HEK293 (cell line): ENCODE measurements around the gene AP3S2.

Source experiments
- CTCF ChIA-PET: fragments of 350-600 bp; formaldehyde crosslinking; extraction: SDS; loops from one replicate; lab custom pipeline; 2021; ENCODE audit warnings: antibody characterized with exemption; lab: Yijun Ruan, JAX
- POLR2A ChIA-PET: fragments of 300-600 bp; formaldehyde crosslinking; extraction: SDS; loops from one replicate; lab custom pipeline; 2020; ENCODE audit warnings: antibody characterized with exemption, inconsistent platforms; lab: Yijun Ruan, JAX
- H3K27ac ChIP-seq: fragments of 200-500 bp; sonication (Bioruptor generic); 2 replicates; pipeline ENCODE4 v1.5.1; 2014; ENCODE audit warnings: low read depth, low read length, control low read depth, inconsistent platforms; ENCODE audit errors: extremely low read depth
- H3K36me3 ChIP-seq, 2 experiments: fragments of 200-500 bp in 1 of 2; sonication (Bioruptor generic) in 1 of 2; 1 replicate in 1 of 2; 2 replicates in 1 of 2; pipeline ENCODE4 v1.5.1; 2014 to 2017; ENCODE audit warnings: inconsistent platforms in 2 of 2, low read length in 2 of 2; ENCODE audit not compliant: control insufficient read depth in 2 of 2, insufficient read depth in 1 of 2
- H3K4me1 ChIP-seq: fragments of 200-500 bp; sonication (Bioruptor generic); 2 replicates; pipeline ENCODE4 v1.5.1; 2014; ENCODE audit warnings: mild to moderate bottlenecking, low read length, inconsistent platforms; ENCODE audit not compliant: control insufficient read depth, insufficient read depth
- H3K4me3 ChIP-seq: 2 replicates; pipeline ENCODE4 v1.5.1; 2011; ENCODE audit warnings: low read depth, mild to moderate bottlenecking, control low read depth, low read length, moderate library complexity
- H3K9me3 ChIP-seq: fragments of 200-500 bp; sonication (Bioruptor generic); 2 replicates; pipeline ENCODE4 v1.5.1; 2014; ENCODE audit warnings: low read depth, low read length, inconsistent platforms; ENCODE audit not compliant: control insufficient read depth, insufficient read depth
- ZBTB8A ChIP-seq: fragments of 450-650 bp; formaldehyde crosslinking; IDR thresholded peaks from 2 replicates; pipeline ENCODE4 v1.5.1; 2016; ENCODE audit warnings: missing biosample characterization, missing genetic modification characterization
- ZFHX2 ChIP-seq: fragments of 450-650 bp; formaldehyde crosslinking; conservative IDR thresholded peaks from 2 replicates; pipeline ENCODE4 v1.5.1; 2016; ENCODE audit warnings: missing biosample characterization, missing genetic modification characterization
- ZFP3 ChIP-seq: fragments of 450-650 bp; formaldehyde crosslinking; IDR thresholded peaks from 2 replicates; pipeline ENCODE4 v1.5.1; 2016; ENCODE audit warnings: low read depth, missing biosample characterization, missing genetic modification characterization
- ZIC2 ChIP-seq: fragments of 450-650 bp; formaldehyde crosslinking; IDR thresholded peaks from 2 replicates; pipeline ENCODE4 v1.5.1; 2016; ENCODE audit warnings: missing biosample characterization, missing genetic modification characterization
- ZNF214 ChIP-seq: fragments of 450-650 bp; formaldehyde crosslinking; IDR thresholded peaks from 2 replicates; pipeline ENCODE4 v1.5.1; 2017; ENCODE audit warnings: missing biosample characterization, mild to moderate bottlenecking, missing genetic modification characterization, borderline replicate concordance
- ZNF341 ChIP-seq: fragments of 450-650 bp; formaldehyde crosslinking; IDR thresholded peaks from 2 replicates; pipeline ENCODE4; 2016; ENCODE audit warnings: low read depth, missing biosample characterization, missing genetic modification characterization
- ZNF416 ChIP-seq: fragments of 450-650 bp; formaldehyde crosslinking; IDR thresholded peaks from 2 replicates; pipeline ENCODE4 v1.5.1; 2016; ENCODE audit warnings: missing biosample characterization, missing genetic modification characterization
- TF ChIP-seq, protein P1 (sequence below): fragments of 450-650 bp; formaldehyde crosslinking; IDR thresholded peaks from 2 replicates; pipeline ENCODE4 v1.5.1; 2017; ENCODE audit warnings: missing biosample characterization, missing genetic modification characterization
- TF ChIP-seq, protein P2 (sequence below): fragments of 450-650 bp; formaldehyde crosslinking; IDR thresholded peaks from 2 replicates; pipeline ENCODE4 v1.5.1; 2016; ENCODE audit warnings: missing biosample characterization, missing genetic modification characterization
- TF ChIP-seq, protein P3 (sequence below): fragments of 450-650 bp; formaldehyde crosslinking; IDR thresholded peaks from 2 replicates; pipeline ENCODE4 v1.5.1; 2016; ENCODE audit warnings: missing biosample characterization, missing genetic modification characterization, borderline replicate concordance

AP3S2 gene

DNA sequence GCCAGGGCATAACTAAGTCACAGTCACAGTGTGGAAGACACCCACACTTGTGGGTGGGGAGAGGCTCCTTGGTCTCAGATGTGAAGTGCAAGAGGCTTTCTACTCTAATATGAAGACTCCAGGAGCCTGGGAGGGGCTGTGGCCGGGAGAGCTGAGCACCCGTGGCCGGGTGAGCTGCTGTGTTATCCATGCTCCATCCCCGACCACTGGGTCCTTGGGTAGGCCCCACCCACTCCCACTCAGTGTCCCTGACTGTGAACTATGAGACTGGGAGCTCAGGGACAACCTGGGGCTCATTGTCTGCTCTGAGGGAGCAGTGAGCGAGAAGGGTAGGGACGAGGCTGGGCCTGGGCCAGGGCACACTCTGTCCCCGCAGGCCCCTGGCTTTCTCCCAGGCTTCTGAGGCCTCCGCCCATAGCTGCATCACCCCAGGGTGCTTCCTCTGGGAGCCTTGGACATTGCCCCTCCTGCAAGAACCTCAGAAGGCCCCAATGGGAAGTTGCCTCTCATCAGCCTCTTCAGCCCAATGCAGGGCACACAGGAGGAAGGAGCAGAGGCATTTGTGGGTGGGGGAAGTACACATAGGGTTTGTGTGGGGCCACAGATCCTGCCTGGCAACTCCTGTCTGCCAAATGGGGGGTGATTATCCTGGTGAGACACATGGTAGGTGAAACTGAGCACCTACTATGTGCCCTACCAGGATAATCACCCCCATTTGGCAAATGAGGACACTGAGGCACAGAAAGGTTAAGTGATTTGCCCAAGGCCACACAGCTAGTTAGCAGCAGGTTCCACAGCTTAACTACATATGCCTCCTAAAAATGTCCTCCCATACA, 81.6 kb downstream of the AP3S2 start:
- H3K27ac ChIP-seq = no peak overlapping the region
- ChIA-PET POLR2A (interaction anchor here (0.6 kb wide), 1 partner anchor 292 kb away, joined by 4 read pairs; no protein-coding TSS in a partner anchor), CTCF (interaction anchor here (0.9 kb wide), 1 partner anchor 63 kb away, joined by 3 read pairs; no protein-coding TSS in a partner anchor)

DNA sequence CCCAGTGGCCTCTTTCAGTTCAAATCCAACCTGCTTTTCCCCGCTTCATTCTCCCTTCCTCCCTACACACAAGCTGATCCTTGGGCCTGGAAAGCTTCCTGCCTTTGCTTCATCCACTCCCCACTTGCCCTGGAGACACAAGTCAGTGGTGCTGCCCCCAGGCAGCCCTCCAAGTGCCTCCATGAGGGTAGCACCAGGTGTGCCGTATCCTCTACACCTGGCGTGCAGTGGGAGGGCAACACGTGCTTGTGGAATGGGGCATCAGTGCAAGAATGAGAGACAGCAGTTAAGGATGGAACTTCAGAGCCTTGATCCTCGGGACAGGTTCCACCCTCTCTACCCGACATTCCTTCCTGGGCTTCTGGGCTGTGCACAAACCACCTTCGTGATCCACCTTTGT, 83.0 kb downstream of the AP3S2 start:
- H3K4me3 ChIP-seq = no peak overlapping the region
- H3K9me3 ChIP-seq = no peaks in the 10 kb centered on the region
- H3K4me1 ChIP-seq = no peaks in the 10 kb centered on the region; the same call in 1 of the 2 replicates
- no peaks in the 10 kb centered on the region for H3K36me3 ChIP-seq
- TF ChIP-seq, protein P1, sequence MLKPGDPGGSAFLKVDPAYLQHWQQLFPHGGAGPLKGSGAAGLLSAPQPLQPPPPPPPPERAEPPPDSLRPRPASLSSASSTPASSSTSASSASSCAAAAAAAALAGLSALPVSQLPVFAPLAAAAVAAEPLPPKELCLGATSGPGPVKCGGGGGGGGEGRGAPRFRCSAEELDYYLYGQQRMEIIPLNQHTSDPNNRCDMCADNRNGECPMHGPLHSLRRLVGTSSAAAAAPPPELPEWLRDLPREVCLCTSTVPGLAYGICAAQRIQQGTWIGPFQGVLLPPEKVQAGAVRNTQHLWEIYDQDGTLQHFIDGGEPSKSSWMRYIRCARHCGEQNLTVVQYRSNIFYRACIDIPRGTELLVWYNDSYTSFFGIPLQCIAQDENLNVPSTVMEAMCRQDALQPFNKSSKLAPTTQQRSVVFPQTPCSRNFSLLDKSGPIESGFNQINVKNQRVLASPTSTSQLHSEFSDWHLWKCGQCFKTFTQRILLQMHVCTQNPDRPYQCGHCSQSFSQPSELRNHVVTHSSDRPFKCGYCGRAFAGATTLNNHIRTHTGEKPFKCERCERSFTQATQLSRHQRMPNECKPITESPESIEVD (tag by site-specific recombination) = no peak
- TF ChIP-seq ZNF341 (tag by site-specific recombination) = 0 out of 2 replicates have a peak, but pooled peaks have one; percentile 27
- no peak overlapping the region for H3K27ac ChIP-seq
- POLR2A ChIA-PET = no interaction called here
- CTCF ChIA-PET = no interaction called here

More for the DNA sequence above, 81.6 kb downstream of the AP3S2 start:
- TF ChIP-seq, protein P2, sequence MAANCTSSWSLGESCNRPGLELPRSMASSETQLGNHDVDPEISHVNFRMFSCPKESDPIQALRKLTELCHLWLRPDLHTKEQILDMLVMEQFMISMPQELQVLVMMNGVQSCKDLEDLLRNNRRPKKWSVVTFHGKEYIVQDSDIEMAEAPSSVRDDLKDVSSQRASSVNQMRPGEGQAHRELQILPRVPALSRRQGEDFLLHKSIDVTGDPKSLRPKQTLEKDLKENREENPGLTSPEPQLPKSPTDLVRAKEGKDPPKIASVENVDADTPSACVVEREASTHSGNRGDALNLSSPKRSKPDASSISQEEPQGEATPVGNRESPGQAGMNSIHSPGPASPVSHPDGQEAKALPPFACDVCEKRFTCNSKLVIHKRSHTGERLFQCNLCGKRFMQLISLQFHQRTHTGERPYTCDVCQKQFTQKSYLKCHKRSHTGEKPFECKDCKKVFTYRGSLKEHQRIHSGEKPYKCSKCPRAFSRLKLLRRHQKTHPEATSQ = no peak
- peak; percentile 41; the same call in 1 of the 2 replicates for TF ChIP-seq ZBTB8A (tag by site-specific recombination)
- 0 out of 2 replicates have a peak, but pooled peaks have one; percentile 3 for TF ChIP-seq ZIC2 (tag by site-specific recombination)
- H3K9me3 ChIP-seq = no peaks in the 10 kb centered on the region
- H3K4me3 ChIP-seq = no peak overlapping the region
- H3K4me1 ChIP-seq = no peaks in the 10 kb centered on the region; the same call in 1 of the 2 replicates
- no peaks in the 10 kb centered on the region for H3K36me3 ChIP-seq

DNA sequence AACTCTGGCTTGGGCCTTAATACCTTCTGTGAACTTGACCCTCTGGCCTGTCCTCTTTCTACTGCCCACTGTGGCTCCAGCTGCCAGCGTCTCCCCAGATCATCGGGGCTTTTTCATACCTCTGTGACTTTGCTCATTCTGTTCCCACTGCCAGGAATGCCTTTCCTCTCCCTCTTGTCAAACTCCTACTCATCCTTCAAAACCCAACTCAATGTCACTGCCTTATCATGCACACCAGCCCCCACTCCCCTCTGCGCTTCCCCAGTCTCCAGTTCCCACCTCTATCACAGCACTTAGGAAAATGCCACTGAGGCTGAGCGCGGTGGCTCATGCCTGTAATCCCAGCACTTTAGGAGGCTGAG, 84.0 kb downstream of the AP3S2 start:
- no peak overlapping the region for H3K4me3 ChIP-seq
- H3K27ac ChIP-seq = no peak overlapping the region
- no peaks in the 10 kb centered on the region; the same call in 1 of the 2 replicates for H3K4me1 ChIP-seq
- no peaks in the 10 kb centered on the region for H3K36me3 ChIP-seq
- ChIA-PET POLR2A (no interaction called here), CTCF (no interaction called here)
- 0 out of 2 replicates have a peak, but pooled peaks have one; percentile 16 for TF ChIP-seq ZFHX2
- peak; percentile 94 for TF ChIP-seq ZFP3 (tag by site-specific recombination)
- no peak for TF ChIP-seq ZNF416 (tag by site-specific recombination)
- TF ChIP-seq, protein P3, sequence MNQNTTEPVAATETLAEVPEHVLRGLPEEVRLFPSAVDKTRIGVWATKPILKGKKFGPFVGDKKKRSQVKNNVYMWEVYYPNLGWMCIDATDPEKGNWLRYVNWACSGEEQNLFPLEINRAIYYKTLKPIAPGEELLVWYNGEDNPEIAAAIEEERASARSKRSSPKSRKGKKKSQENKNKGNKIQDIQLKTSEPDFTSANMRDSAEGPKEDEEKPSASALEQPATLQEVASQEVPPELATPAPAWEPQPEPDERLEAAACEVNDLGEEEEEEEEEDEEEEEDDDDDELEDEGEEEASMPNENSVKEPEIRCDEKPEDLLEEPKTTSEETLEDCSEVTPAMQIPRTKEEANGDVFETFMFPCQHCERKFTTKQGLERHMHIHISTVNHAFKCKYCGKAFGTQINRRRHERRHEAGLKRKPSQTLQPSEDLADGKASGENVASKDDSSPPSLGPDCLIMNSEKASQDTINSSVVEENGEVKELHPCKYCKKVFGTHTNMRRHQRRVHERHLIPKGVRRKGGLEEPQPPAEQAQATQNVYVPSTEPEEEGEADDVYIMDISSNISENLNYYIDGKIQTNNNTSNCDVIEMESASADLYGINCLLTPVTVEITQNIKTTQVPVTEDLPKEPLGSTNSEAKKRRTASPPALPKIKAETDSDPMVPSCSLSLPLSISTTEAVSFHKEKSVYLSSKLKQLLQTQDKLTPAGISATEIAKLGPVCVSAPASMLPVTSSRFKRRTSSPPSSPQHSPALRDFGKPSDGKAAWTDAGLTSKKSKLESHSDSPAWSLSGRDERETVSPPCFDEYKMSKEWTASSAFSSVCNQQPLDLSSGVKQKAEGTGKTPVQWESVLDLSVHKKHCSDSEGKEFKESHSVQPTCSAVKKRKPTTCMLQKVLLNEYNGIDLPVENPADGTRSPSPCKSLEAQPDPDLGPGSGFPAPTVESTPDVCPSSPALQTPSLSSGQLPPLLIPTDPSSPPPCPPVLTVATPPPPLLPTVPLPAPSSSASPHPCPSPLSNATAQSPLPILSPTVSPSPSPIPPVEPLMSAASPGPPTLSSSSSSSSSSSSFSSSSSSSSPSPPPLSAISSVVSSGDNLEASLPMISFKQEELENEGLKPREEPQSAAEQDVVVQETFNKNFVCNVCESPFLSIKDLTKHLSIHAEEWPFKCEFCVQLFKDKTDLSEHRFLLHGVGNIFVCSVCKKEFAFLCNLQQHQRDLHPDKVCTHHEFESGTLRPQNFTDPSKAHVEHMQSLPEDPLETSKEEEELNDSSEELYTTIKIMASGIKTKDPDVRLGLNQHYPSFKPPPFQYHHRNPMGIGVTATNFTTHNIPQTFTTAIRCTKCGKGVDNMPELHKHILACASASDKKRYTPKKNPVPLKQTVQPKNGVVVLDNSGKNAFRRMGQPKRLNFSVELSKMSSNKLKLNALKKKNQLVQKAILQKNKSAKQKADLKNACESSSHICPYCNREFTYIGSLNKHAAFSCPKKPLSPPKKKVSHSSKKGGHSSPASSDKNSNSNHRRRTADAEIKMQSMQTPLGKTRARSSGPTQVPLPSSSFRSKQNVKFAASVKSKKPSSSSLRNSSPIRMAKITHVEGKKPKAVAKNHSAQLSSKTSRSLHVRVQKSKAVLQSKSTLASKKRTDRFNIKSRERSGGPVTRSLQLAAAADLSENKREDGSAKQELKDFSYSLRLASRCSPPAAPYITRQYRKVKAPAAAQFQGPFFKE = no peak
- TF ChIP-seq ZNF214 = no peak
- no peaks in the 10 kb centered on the region for H3K9me3 ChIP-seq
